Measurements from ENCODE around the gene EFNA5. TPM values are rescaled to one million over a fixed set of nuclear protein-coding genes. Genes with fewer than 3 reads are reported as not detected.

EFNA5 gene
- total and polyA plus RNA-seq, 10 of the 15 experiments (the other 5 are each of a cell fraction or from before 2014, with no cell fraction given) = 0.19 to 12.6 (median 3.9) TPM

GRCh38 chr5:107680099-107680498, 9.4 kb upstream of the EFNA5 start:
- RAD21 ChIA-PET (ENCODE audit: unreplicated experiment) = no interaction called here
- SMC1A ChIA-PET (ENCODE audit: uncharacterized antibody, unreplicated experiment) = interaction anchor here (1.1 kb wide), 1 partner anchor 398 kb away, joined by 3 read pairs; no protein-coding TSS in a partner anchor
- no peak for TF ChIP-seq HDAC6 (IDR thresholded peaks at IDR 0.05; ENCODE audit: unreplicated experiment)
- TF ChIP-seq IRF4 (IDR thresholded peaks at IDR 0.05; ENCODE audit: low read depth, low read length) = no peak
- no peak for TF ChIP-seq SP1 (IDR thresholded peaks at IDR 0.05; ENCODE audit: low read depth, low read length)
- Histone ChIP-seq H3K9ac (ENCODE audit: control insufficient read depth, insufficient read depth, low read length) (no peak overlapping the region), H4K20me1 (ENCODE audit: control insufficient read depth, insufficient read depth) (no peaks in the 10 kb centered on the region), H3K9me3 (replicated peaks; ENCODE audit: control insufficient read depth, insufficient read depth, low read length) (no peaks in the 10 kb centered on the region), H3K27me3 (replicated peaks in 1 of 2; ENCODE audit: control insufficient read depth in 2 of 2, insufficient read depth in 2 of 2, low read length in 1 of 2) (no peaks in the 10 kb centered on the region; a peak in 1 of 4 replicates), H2AFZ (ENCODE audit: control insufficient read depth, low read depth, low read length) (no peak overlapping the region), H3K79me2 (ENCODE audit: control insufficient read depth, insufficient read depth, low read length) (no peaks in the 10 kb centered on the region), H3K36me3 (ENCODE audit: control insufficient read depth in 2 of 2, insufficient read depth in 2 of 2, low read length in 1 of 2) (no peaks in the 10 kb centered on the region), H3K4me2 (ENCODE audit: control insufficient read depth, insufficient read depth) (no peak overlapping the region), H3K27ac (ENCODE audit: control insufficient read depth, insufficient read depth) (no peak overlapping the region), H3K4me3 (no peak overlapping the region), H3K4me1 (ENCODE audit: control insufficient read depth, insufficient read depth, low read length) (no peaks in the 10 kb centered on the region)
- CTCF ChIA-PET = no interaction called here
- POLR2A ChIA-PET = no interaction called here
- DNase-seq (ENCODE audit: low read depth, low spot score) (no peak), FAIRE-seq (no peak), ATAC-seq (no peak)
- intact Hi-C loops (cut with micrococcal nuclease; ENCODE audit: unreplicated experiment) = no loop called here
- in situ Hi-C loops (cut with MboI) = no loop called here
- no TSS peak for BruUV-seq (replicated peaks)

GRCh38 chr5:107676702-107677101, 6.0 kb upstream of the EFNA5 start:
- ATAC-seq = no peak
- ChIA-PET RAD21 (ENCODE audit: unreplicated experiment) (interaction anchor here (0.6 to 2.1 kb wide), 4 partner anchors 9 to 331 kb away, joined by 3 to 8 read pairs (median 4); no protein-coding TSS in a partner anchor), POLR2A (no interaction called here), CTCF (interaction anchor here (1.2 to 4.1 kb wide), 4 partner anchors 42 to 572 kb away, joined by 3 to 26 read pairs (median 4); no protein-coding TSS in a partner anchor), SMC1A (ENCODE audit: uncharacterized antibody, unreplicated experiment) (interaction anchor here (0.6 to 4.0 kb wide), 8 partner anchors 13 to 1430 kb away, joined by 3 to 23 read pairs (median 4); no protein-coding TSS in a partner anchor)
- intact Hi-C loops (cut with micrococcal nuclease; ENCODE audit: unreplicated experiment) = loop anchor here (5.0 to 10.0 kb wide), 3 partner anchors 416 to 992 kb away; no protein-coding TSS in a partner anchor
- BruUV-seq (replicated peaks) = no TSS peak
- Histone ChIP-seq H3K9ac (ENCODE audit: control insufficient read depth, insufficient read depth, low read length) (no peak overlapping the region), H3K4me1 (ENCODE audit: control insufficient read depth, insufficient read depth, low read length) (peaks cover 3% of the 10 kb centered on the region; the same call in 1 of the 2 replicates), H3K4me3 (no peak overlapping the region), H3K9me3 (replicated peaks; ENCODE audit: control insufficient read depth, insufficient read depth, low read length) (no peaks in the 10 kb centered on the region), H2AFZ (ENCODE audit: control insufficient read depth, low read depth, low read length) (no peak overlapping the region), H3K27me3 (replicated peaks in 1 of 2; ENCODE audit: control insufficient read depth in 2 of 2, insufficient read depth in 2 of 2, low read length in 1 of 2) (peaks cover 0 to under 1% of the 10 kb centered on the region in 2 experiments; a peak in 2 of 4 replicates), H3K79me2 (ENCODE audit: control insufficient read depth, insufficient read depth, low read length) (peaks cover 2% of the 10 kb centered on the region), H3K4me2 (ENCODE audit: control insufficient read depth, insufficient read depth) (no peak overlapping the region), H3K27ac (ENCODE audit: control insufficient read depth, insufficient read depth) (no peak overlapping the region), H3K36me3 (ENCODE audit: control insufficient read depth in 2 of 2, insufficient read depth in 2 of 2, low read length in 1 of 2) (no peaks in the 10 kb centered on the region), H4K20me1 (ENCODE audit: control insufficient read depth, insufficient read depth) (no peaks in the 10 kb centered on the region)
- in situ Hi-C loops (cut with MboI) = loop anchor here (10.0 kb wide), 1 partner anchor 572 kb away; no protein-coding TSS in a partner anchor
- FAIRE-seq = no peak
- no peak for DNase-seq (ENCODE audit: low read depth, low spot score)
- TF ChIP-seq CREM (IDR thresholded peaks at IDR 0.05; ENCODE audit: low read depth) = no peak
- no peak for TF ChIP-seq MXI1 (IDR thresholded peaks at IDR 0.05; ENCODE audit: low read depth, low read length)
- no peak for TF ChIP-seq BCL3 (IDR thresholded peaks at IDR 0.05; ENCODE audit: borderline replicate concordance, insufficient read depth, low read depth, low read length, poor library complexity, severe bottlenecking)
- no peak for TF ChIP-seq SPI1 (IDR thresholded peaks at IDR 0.05; ENCODE audit: borderline replicate concordance, insufficient read depth, low read depth, low read length)
- TF ChIP-seq E2F8 (IDR thresholded peaks at IDR 0.05; ENCODE audit: low read depth, partially characterized antibody) = no peak
- TF ChIP-seq USF2 (IDR thresholded peaks at IDR 0.05; ENCODE audit: borderline replicate concordance, low read depth, low read length) = no peak
- no peak for TF ChIP-seq RAD21 (IDR thresholded peaks at IDR 0.05; ENCODE audit: insufficient read depth, low read depth, low read length)
